GM19467 (cell line): ENCODE results near the gene PISD.
"Not testable (repeated sequence)": the region's sequence is repeated elsewhere in the genome, so short reads cannot be mapped to it uniquely, and the experiment has no call there.

Experiments used
- ATAC-seq: cut with Tn5 transposase; IDR thresholded peaks from one replicate; pipeline ENCODE4 v1.9.1; 2021; ENCODE audit warnings: mild to moderate bottlenecking, moderate library complexity; ENCODE audit not compliant: unreplicated experiment

Gene PISD

GRCh38 chr22:31611061-31611760, 50.8 kb downstream of the PISD start:
- ATAC-seq, result no peak

GRCh38 chr22:31610611-31611010, 51.4 kb downstream of the PISD start:
- ATAC-seq, result no peak

- ATAC-seq, result no peak
These were observed 52.3 kb downstream of the PISD start for GRCh38 chr22:31609716-31610115.

GRCh38 chr22:31607696-31608095, 54.3 kb downstream of the PISD start:
- ATAC-seq, result no peak

GRCh38 chr22:31605851-31606585, 56.0 kb downstream of the PISD start:
- ATAC-seq, result no peak

- ATAC-seq, result no peak
These were observed 57.0 kb downstream of the PISD start for GRCh38 chr22:31604746-31605705.

- no peak for ATAC-seq
These were observed 57.8 kb downstream of the PISD start for GRCh38 chr22:31604137-31604705.

- ATAC-seq, result no peak
These were observed 58.4 kb downstream of the PISD start for GRCh38 chr22:31603574-31603973.

- ATAC-seq, result no peak
These were observed 58.9 kb downstream of the PISD start for GRCh38 chr22:31603081-31603525.

- ATAC-seq, result no peak
These were observed 59.6 kb downstream of the PISD start for GRCh38 chr22:31602259-31602952.

GRCh38 chr22:31595271-31595670, 66.7 kb downstream of the PISD start:
- no peak for ATAC-seq

- ATAC-seq, result not testable (repeated sequence)
These were observed 71.9 kb downstream of the PISD start for GRCh38 chr22:31590161-31590560.

- ATAC-seq, result no peak
These were observed 72.9 kb downstream of the PISD start for GRCh38 chr22:31588970-31589675.

GRCh38 chr22:31586137-31586920, 75.7 kb downstream of the PISD start:
- ATAC-seq, result no peak

- ATAC-seq, result no peak
These were observed 76.7 kb downstream of the PISD start for GRCh38 chr22:31585161-31585859.

GRCh38 chr22:31584804-31585160, 77.2 kb downstream of the PISD start:
- no peak for ATAC-seq

- no peak for ATAC-seq
These were observed 78.0 kb downstream of the PISD start for GRCh38 chr22:31583861-31584485.

- ATAC-seq, result no peak
These were observed 82.2 kb downstream of the PISD start for GRCh38 chr22:31579835-31580242.
